K562 (cell line): ENCODE data around the gene AACS. TPM values are rescaled to one million over a fixed set of nuclear protein-coding genes. Genes with fewer than 3 reads are reported as not detected.

Experiments used
- BRD4 ChIP-seq: fragments of 200-600 bp; sonication (generic); IDR thresholded peaks from 2 replicates; pipeline ENCODE4 v1.6.1; 2017; ENCODE audit warnings: inconsistent platforms
- C11orf30 ChIP-seq: fragments of 450-650 bp; IDR thresholded peaks from 2 replicates; pipeline ENCODE4 v1.6.1; 2016; ENCODE audit warnings: low read depth, mild to moderate bottlenecking
- CEBPG ChIP-seq, 3 experiments: fragments of 200-800 bp in 1 of 3; sonication (Bioruptor generic) in 1 of 3; sonication (generic) in 1 of 3; formaldehyde crosslinking in 1 of 3; IDR thresholded peaks in 2 of 3; conservative IDR thresholded peaks in 1 of 3; 2 replicates each; pipeline versions ENCODE4 v1.6.1 to v1.8.0; 2016 to 2022; ENCODE audit warnings: missing compliant biosample characterization in 2 of 3, missing genetic modification characterization in 2 of 3, mild to moderate bottlenecking in 1 of 3, missing genetic modification reagents in 1 of 3
- CTBP1 ChIP-seq: fragments of 450-650 bp; IDR thresholded peaks from 2 replicates; pipeline ENCODE4 v1.6.1; 2016; ENCODE audit warnings: borderline replicate concordance
- CTCF ChIP-seq, 3 experiments: IDR thresholded peaks in 2 of 3; conservative IDR thresholded peaks in 1 of 3; 2 replicates each; pipeline ENCODE4 v1.5.1; 2011 to 2012; ENCODE audit warnings: low read length in 3 of 3, mild to moderate bottlenecking in 3 of 3, control low read depth in 2 of 3, improper control_type of control experiment in 1 of 3, inconsistent platforms in 1 of 3, low read depth in 1 of 3, mixed read lengths in 1 of 3, moderate library complexity in 1 of 3; ENCODE audit not compliant: insufficient read depth in 2 of 3
- DDX20 ChIP-seq: fragments of 450-650 bp; IDR thresholded peaks from 2 replicates; pipeline ENCODE4 v1.6.1; 2016; ENCODE audit warnings: missing genetic modification characterization, low read depth, mild to moderate bottlenecking, missing compliant biosample characterization, moderate library complexity
- DIDO1 ChIP-seq: fragments of 450-650 bp; IDR thresholded peaks from 2 replicates; pipeline ENCODE4 v1.6.1; 2016; ENCODE audit warnings: low read depth, missing biosample characterization, missing genetic modification characterization
- MYNN ChIP-seq, 2 experiments: sonication (generic); formaldehyde crosslinking in 1 of 2; IDR thresholded peaks; 2 replicates each; pipeline versions ENCODE4 v1.5.0 to v1.6.1; 2016 to 2020; ENCODE audit warnings: antibody characterized with exemption in 1 of 2, missing genetic modification reagents in 1 of 2
- PREB ChIP-seq: sonication (generic); formaldehyde crosslinking; IDR thresholded peaks from 2 replicates; pipeline ENCODE4 v1.8.1; 2023; ENCODE audit warnings: mild to moderate bottlenecking, missing genetic modification reagents
- RUNX1 ChIP-seq: sonication (generic); IDR thresholded peaks from 2 replicates; pipeline ENCODE4 v1.6.1; 2016; ENCODE audit warnings: antibody characterized with exemption, low read depth
- SIRT6 ChIP-seq: IDR thresholded peaks from one replicate; pipeline ENCODE4 v1.6.1; 2012; ENCODE audit warnings: low read depth, mild to moderate bottlenecking, control low read depth, inconsistent platforms, low read length, moderate library complexity
- SMAD4 ChIP-seq: fragments of 250-450 bp; sonication (Bioruptor Pico); conservative IDR thresholded peaks from 2 replicates; pipeline ENCODE4 v1.8.0; 2021; ENCODE audit warnings: inconsistent platforms, mild to moderate bottlenecking, moderate library complexity
- TAF1 ChIP-seq: IDR thresholded peaks from 2 replicates; pipeline ENCODE4 v1.6.1; 2011; ENCODE audit warnings: mild to moderate bottlenecking, low read length, moderate library complexity; ENCODE audit not compliant: insufficient read depth, control insufficient read depth, severe bottlenecking; ENCODE audit errors: extremely low read depth
- WHSC1 ChIP-seq: IDR thresholded peaks from one replicate; pipeline ENCODE4 v1.6.1; 2012; ENCODE audit warnings: low read length, control low read depth, inconsistent platforms
- ZBTB11 ChIP-seq, 3 experiments: fragments of 200-800 bp in 1 of 3; fragments of 250-450 bp in 1 of 3; fragments of 450-650 bp in 1 of 3; sonication (Bioruptor Pico) in 1 of 3; sonication (Bioruptor generic) in 1 of 3; formaldehyde crosslinking in 1 of 3; IDR thresholded peaks; 2 replicates each; pipeline versions ENCODE4 v1.6.1 to v1.8.0; 2016 to 2022; ENCODE audit warnings: mild to moderate bottlenecking in 2 of 3, missing genetic modification characterization in 2 of 3, missing compliant biosample characterization in 1 of 3, moderate library complexity in 1 of 3
- ZBTB43 ChIP-seq: sonication (generic); formaldehyde crosslinking; IDR thresholded peaks from 2 replicates; pipeline ENCODE4 v1.8.0; 2023; ENCODE audit warnings: mild to moderate bottlenecking, missing genetic modification reagents
- ZFX ChIP-seq: sonication (generic); formaldehyde crosslinking; IDR thresholded peaks from 2 replicates; pipeline ENCODE4 v1.8.0; 2022; ENCODE audit warnings: mild to moderate bottlenecking, missing genetic modification reagents, moderate library complexity
- ZNF444 ChIP-seq: fragments of 250-450 bp; sonication (Bioruptor Pico); IDR thresholded peaks from 2 replicates; pipeline ENCODE4 v1.4.0; 2020; ENCODE audit warnings: mild to moderate bottlenecking, moderate library complexity
- polyA plus RNA-seq, 8 experiments: library from polyadenylated mRNA; depleted of rRNA in 4 of 8; stranded (reverse) in 5 of 8; unstranded in 3 of 8; fragments of >200 nt; fragmentation: Nextera tagmentation in 2 of 8; fragmentation: Illumina TruSeq in 1 of 8; extraction: Ambion mirVana in 2 of 8; extraction: Trizol in 1 of 8; gene quantifications; 2 replicates each; pipeline versions ENCODE4 v1.2.1 to v1.2.3, GENCODE V29; 2011 to 2014; ENCODE audit warnings: inconsistent platforms in 1 of 8, missing spikeins in 1 of 8
- total RNA-seq, 7 experiments: library from RNA; depleted of rRNA in 6 of 7; stranded (reverse); fragments of >200 nt in 6 of 7; fragmentation: Illumina TruSeq in 2 of 7; extraction: Trizol in 2 of 7; gene quantifications; 2 replicates each; pipeline versions ENCODE4 v1.2.1 to v1.2.3, GENCODE V29; 2011 to 2021; ENCODE audit warnings: low replicate concordance in 1 of 7

Gene AACS
- total and polyA plus RNA-seq, 9 of the 15 experiments (the other 6 are each of a cell fraction or from before 2014, with no cell fraction given) = 2.4 to 13.0 (median 6.0) TPM

GRCh38 chr12:125065021-125065918 is at the start of gene AACS (continued):
- TF ChIP-seq CEBPG (CRISPR knock-in tag; IDR thresholded peaks at IDR 0.05) (no peak), CEBPG (tag; conservative IDR thresholded peaks at IDR 0.05 in 1 of 2, IDR thresholded peaks at IDR 0.05 in 1 of 2) (no peak), SMAD4 (CRISPR knock-in tag) (peak; percentile 66), DIDO1 (no peak), WHSC1 (no peak), ZBTB11 (CRISPR knock-in tag; IDR thresholded peaks at IDR 0.05) (peak in 2 of 3 experiments; percentile 31 to 38; a peak in 2 of 6 replicates), CTCF (IDR thresholded peaks at IDR 0.05 in 2 of 3, conservative IDR thresholded peaks at IDR 0.05 in 1 of 3; ENCODE audit: insufficient read depth in 2 of 3, low read depth in 1 of 3, low read length in 3 of 3) (peak in 2 of 3 experiments; percentile 6 to 11; a peak in 2 of 6 replicates), TAF1 (peak; percentile 59), ZBTB43 (no peak), RUNX1 (no peak), MYNN (IDR thresholded peaks at IDR 0.05) (no peak), MYNN (CRISPR knock-in tag; IDR thresholded peaks at IDR 0.05) (no peak), PREB (CRISPR knock-in tag) (no peak), ZFX (CRISPR knock-in tag) (peak; percentile 79), BRD4 (no peak), SIRT6 (no peak), DDX20 (tag) (no peak), CTBP1 (peak; percentile 76), ZNF444 (CRISPR knock-in tag) (no peak), C11orf30 (no peak)
